Epithelial cell of esophagus (primary cell): Measurements from ENCODE around the gene KATNAL1.
A peak's percentile ranks its signal among the peaks of the same experiment; 100 is the strongest.

Experiments
- DNase-seq: peaks from one replicate; pipeline ENCODE4 v3.0.0; 2010; ENCODE audit warnings: low read depth
- H3K4me3 ChIP-seq: 2 replicates; pipeline ENCODE4 v1.5.1; 2011; ENCODE audit warnings: mild to moderate bottlenecking, low read length, control low read depth
- CTCF ChIP-seq: IDR thresholded peaks from 2 replicates; pipeline ENCODE4 v1.5.1; 2011; ENCODE audit warnings: low read depth, mild to moderate bottlenecking, low read length, control low read depth, inconsistent platforms; ENCODE audit not compliant: insufficient read depth; ENCODE audit errors: missing control alignments

KATNAL1 gene

GRCh38 chr13:30307194-30307970 is at the start of gene KATNAL1:
Gene KATNAL1 (minus strand): TSS chr13:30307551. CDS start chr13:30283777, 23,774 bp downstream.
- no peak for TF ChIP-seq CTCF

GRCh38 chr13:30355839-30356238 is 48.5 kb upstream of the KATNAL1 start:
- TF ChIP-seq CTCF = no peak
- DNase-seq = no peak
- no peak overlapping the region for H3K4me3 ChIP-seq

More at GRCh38 chr13:30307194-30307970, at the start of gene KATNAL1:
- H3K4me3 ChIP-seq = peak within 1 kb of the TSS; percentile 71
- DNase-seq = peak; percentile 45

GRCh38 chr13:30355384-30355699 is 48.0 kb upstream of the KATNAL1 start:
- H3K4me3 ChIP-seq = no peak overlapping the region
- peak; percentile 14 for DNase-seq
- peak; percentile 31 for TF ChIP-seq CTCF

GRCh38 chr13:30354493-30355383 is 47.4 kb upstream of the KATNAL1 start:
- DNase-seq = no peak
- H3K4me3 ChIP-seq = no peak overlapping the region
- no peak for TF ChIP-seq CTCF

GRCh38 chr13:30353471-30354215 is 46.3 kb upstream of the KATNAL1 start:
- no peak for DNase-seq
- no peak for TF ChIP-seq CTCF
- no peak overlapping the region for H3K4me3 ChIP-seq

GRCh38 chr13:30353060-30353459 is 45.7 kb upstream of the KATNAL1 start:
- H3K4me3 ChIP-seq = no peak overlapping the region
- no peak for TF ChIP-seq CTCF
- no peak for DNase-seq
